Adipocyte (in vitro differentiated cells): ENCODE measurements around the gene CALN1.
"Not testable (repeated sequence)": the region's sequence is repeated elsewhere in the genome, so short reads cannot be mapped to it uniquely, and the experiment has no call there.

ENCODE experiments used
- DNase-seq: peaks from one replicate; pipeline ENCODE4 v3.0.0-alpha.2; 2015; ENCODE audit warnings: low read depth
- H3K27me3 ChIP-seq: replicated peaks from 2 replicates; pipeline ENCODE4 v1.7.0; 2013; ENCODE audit warnings: mild to moderate bottlenecking, low read length, moderate library complexity; ENCODE audit not compliant: control insufficient read depth, insufficient read depth
- H3K36me3 ChIP-seq: 2 replicates; pipeline ENCODE4 v1.7.0; 2013; ENCODE audit warnings: low read length, mild to moderate bottlenecking, moderate library complexity; ENCODE audit not compliant: control insufficient read depth, insufficient read depth, severe bottlenecking
- H3K4me1 ChIP-seq: 2 replicates; pipeline ENCODE4 v1.7.0; 2013; ENCODE audit warnings: mild to moderate bottlenecking, low read length, moderate library complexity; ENCODE audit not compliant: control insufficient read depth, insufficient read depth
- H3K4me3 ChIP-seq: 2 replicates; pipeline ENCODE4 v1.7.0; 2013; ENCODE audit warnings: mild to moderate bottlenecking, low read length, moderate library complexity
- H3K9ac ChIP-seq: 2 replicates; pipeline ENCODE4 v1.7.0; 2013; ENCODE audit warnings: mild to moderate bottlenecking, low read length, moderate library complexity
- H3K9me3 ChIP-seq: 2 replicates; pipeline ENCODE4 v1.7.0; 2013; ENCODE audit warnings: mild to moderate bottlenecking, low read length, moderate library complexity; ENCODE audit not compliant: control insufficient read depth

The CALN1 gene

GRCh38 chr7:71737931-71738540 lies 674.1 kb downstream of the CALN1 start:
- not testable (repeated sequence) for H3K27me3 ChIP-seq, H3K36me3 ChIP-seq, DNase-seq, H3K4me3 ChIP-seq, H3K9ac ChIP-seq, H3K9me3 ChIP-seq, H3K4me1 ChIP-seq

DNA sequence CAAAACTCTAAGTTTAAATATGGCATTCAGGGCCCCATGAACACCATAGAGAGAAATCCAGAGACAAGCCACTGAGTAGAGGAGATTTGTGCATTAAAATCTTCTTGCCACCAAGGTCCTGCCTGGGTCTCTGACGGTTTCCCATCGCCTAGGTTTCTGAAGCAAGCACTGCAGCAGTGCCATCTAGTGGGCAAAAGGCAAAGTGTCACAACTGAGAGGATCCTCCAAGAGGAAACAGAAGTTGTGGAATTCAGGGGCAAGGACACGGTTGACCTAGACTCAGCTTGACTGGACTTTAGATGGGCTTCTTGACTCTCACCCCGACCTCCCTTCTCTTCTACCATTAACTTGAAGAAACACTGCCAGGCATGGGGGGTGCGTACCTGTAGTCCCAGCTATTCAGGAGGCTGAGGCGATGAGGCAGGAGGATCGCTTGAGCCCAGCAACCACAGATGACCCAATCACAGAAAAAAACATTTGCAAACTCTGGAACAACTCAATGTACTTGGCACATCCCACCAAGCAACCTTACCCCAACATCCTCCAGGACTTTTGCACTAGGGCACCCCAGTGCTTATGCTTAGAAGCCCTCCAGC lies 676.1 kb downstream of the CALN1 start:
- Histone ChIP-seq H3K27me3 (peaks cover 8% of the 10 kb centered on the region), H3K9me3 (no peaks in the 10 kb centered on the region), H3K4me1 (no peaks in the 10 kb centered on the region), H3K36me3 (no peaks in the 10 kb centered on the region), H3K4me3 (no peak overlapping the region), H3K9ac (no peak overlapping the region)
- DNase-seq, result peak; percentile 81

- H3K27me3 ChIP-seq, result no peaks in the 10 kb centered on the region
- no peaks in the 10 kb centered on the region for H3K36me3 ChIP-seq
- peak; percentile 86 for DNase-seq
- H3K9ac ChIP-seq, result no peak overlapping the region
- H3K9me3 ChIP-seq, result peaks cover 4% of the 10 kb centered on the region
- no peaks in the 10 kb centered on the region for H3K4me1 ChIP-seq
- H3K4me3 ChIP-seq, result no peak overlapping the region
These were observed 678.8 kb downstream of the CALN1 start for GRCh38 chr7:71733107-71733870.

GRCh38 chr7:71731740-71732139 lies 680.4 kb downstream of the CALN1 start:
- no peak overlapping the region for H3K4me3 ChIP-seq
- no peaks in the 10 kb centered on the region for H3K27me3 ChIP-seq
- no peak overlapping the region for H3K9ac ChIP-seq
- H3K4me1 ChIP-seq, result no peaks in the 10 kb centered on the region
- no peak for DNase-seq
- H3K9me3 ChIP-seq, result peaks cover 4% of the 10 kb centered on the region
- no peaks in the 10 kb centered on the region for H3K36me3 ChIP-seq
